IMR-90 (cell line): ENCODE data around the gene RIC8B. TPM values are rescaled to one million over a fixed set of nuclear protein-coding genes. Genes with fewer than 3 reads are reported as not detected.

ENCODE experiments used
- ATAC-seq: fragments of 200-7000 bp; cut with Tn5 transposase; 2 replicates; pipeline ENCODE4 v1.9.1; 2020; ENCODE audit warnings: low read depth, mild to moderate bottlenecking, moderate library complexity
- BruUV-seq: library from RNA; stranded (reverse); fragments of 400-500 nt; replicated peaks from 2 replicates; lab custom pipeline; 2021; lab: Mats Ljungman, UMichigan
- CTCF ChIA-PET: fragments of 300-600 bp; formaldehyde crosslinking; extraction: SDS; loops from one replicate; lab custom pipeline; 2021; ENCODE audit warnings: antibody characterized with exemption; lab: Yijun Ruan, JAX
- POLR2A ChIA-PET: fragments of 300-600 bp; sonication (Branson Sonifier 250); formaldehyde crosslinking; loops from one replicate; lab custom pipeline; 2022; ENCODE audit warnings: antibody characterized with exemption; ENCODE audit not compliant: unreplicated experiment; lab: Charles Lee
- DNase-seq: peaks from one replicate; pipeline ENCODE4 v3.0.0; 2013
- H2AFZ ChIP-seq: replicated peaks from 2 replicates; pipeline ENCODE3; 2013; ENCODE audit warnings: low read length, mild to moderate bottlenecking; ENCODE audit not compliant: poor library complexity
- H2AK5ac ChIP-seq: 2 replicates; pipeline ENCODE4 v1.6.1; 2013; ENCODE audit warnings: low read depth, low read length, inconsistent platforms
- H2AK9ac ChIP-seq: replicated peaks from 2 replicates; pipeline ENCODE3; 2013; ENCODE audit warnings: mild to moderate bottlenecking, low read depth, low read length, moderate library complexity; ENCODE audit not compliant: poor library complexity
- H2BK120ac ChIP-seq: 2 replicates; pipeline ENCODE4 v1.6.1; 2013; ENCODE audit warnings: low read depth, low read length, inconsistent platforms
- H2BK15ac ChIP-seq: 3 replicates; pipeline ENCODE4 v1.6.1; 2013; ENCODE audit warnings: low read depth, low read length, inconsistent platforms
- H2BK20ac ChIP-seq: 2 replicates; pipeline ENCODE4 v1.6.1; 2013; ENCODE audit warnings: low read depth, mild to moderate bottlenecking, inconsistent platforms, low read length, moderate library complexity
- H2BK5ac ChIP-seq: 2 replicates; pipeline ENCODE4 v1.6.1; 2013; ENCODE audit warnings: mild to moderate bottlenecking, low read depth, low read length, inconsistent platforms; ENCODE audit not compliant: poor library complexity, severe bottlenecking
- H3K14ac ChIP-seq: replicated peaks from 2 replicates; pipeline ENCODE4 v1.6.1; 2013; ENCODE audit warnings: low read depth, low read length, inconsistent platforms
- H3K18ac ChIP-seq: 2 replicates; pipeline ENCODE4 v1.6.1; 2013; ENCODE audit warnings: low read depth, low read length, control low read depth
- H3K23ac ChIP-seq: 2 replicates; pipeline ENCODE4 v1.6.1; 2013; ENCODE audit warnings: low read depth, low read length, inconsistent platforms
- H3K27ac ChIP-seq: 2 replicates; pipeline ENCODE4 v1.5.1; 2013; ENCODE audit warnings: mild to moderate bottlenecking, control low read depth, low read length; ENCODE audit not compliant: insufficient read depth
- H3K27me3 ChIP-seq: 2 replicates; pipeline ENCODE4 v1.6.1; 2013; ENCODE audit warnings: low read length; ENCODE audit not compliant: control insufficient read depth, insufficient read depth
- H3K36me3 ChIP-seq: 2 replicates; pipeline ENCODE4 v1.6.1; 2013; ENCODE audit warnings: low read length, mixed read lengths; ENCODE audit not compliant: control insufficient read depth, insufficient read depth
- H3K4ac ChIP-seq: 2 replicates; pipeline ENCODE4 v1.6.1; 2013; ENCODE audit warnings: low read depth, low read length, inconsistent platforms
- H3K4me1 ChIP-seq: 2 replicates; pipeline ENCODE4 v1.6.1; 2013; ENCODE audit warnings: low read length, mixed read lengths; ENCODE audit not compliant: control insufficient read depth, insufficient read depth
- H3K4me2 ChIP-seq: 2 replicates; pipeline ENCODE4 v1.6.1; 2013; ENCODE audit warnings: low read depth, mild to moderate bottlenecking, control low read depth, low read length, moderate library complexity
- H3K4me3 ChIP-seq: 2 replicates; pipeline ENCODE4 v1.5.1; 2013; ENCODE audit warnings: low read depth, mild to moderate bottlenecking, control low read depth, low read length, moderate library complexity; ENCODE audit not compliant: insufficient read depth
- H3K56ac ChIP-seq: 2 replicates; pipeline ENCODE4 v1.6.1; 2013; ENCODE audit warnings: low read length, inconsistent platforms; ENCODE audit not compliant: insufficient read depth; ENCODE audit errors: extremely low read depth
- H3K79me1 ChIP-seq, 2 experiments: 2 replicates each; pipeline ENCODE4 v1.6.1; 2013; ENCODE audit warnings: low read length in 2 of 2, inconsistent platforms in 1 of 2, low read depth in 1 of 2
- H3K9ac ChIP-seq: 2 replicates; pipeline ENCODE4 v1.6.1; 2013; ENCODE audit warnings: low read depth, low read length, control low read depth
- H3K9me1 ChIP-seq: 2 replicates; pipeline ENCODE4 v1.6.1; 2013; ENCODE audit warnings: low read length, inconsistent platforms; ENCODE audit not compliant: insufficient read depth
- H3K9me3 ChIP-seq: 2 replicates; pipeline ENCODE4 v1.6.1; 2013; ENCODE audit warnings: low read length; ENCODE audit not compliant: control insufficient read depth, insufficient read depth
- H4K20me1 ChIP-seq: 2 replicates; pipeline ENCODE4 v1.6.1; 2013; ENCODE audit warnings: low read length, inconsistent platforms; ENCODE audit not compliant: insufficient read depth
- H4K5ac ChIP-seq: 2 replicates; pipeline ENCODE4 v1.6.1; 2013; ENCODE audit warnings: mild to moderate bottlenecking, low read depth, low read length, control low read depth
- H4K8ac ChIP-seq, 2 experiments: 2 replicates each; pipeline ENCODE4 v1.6.1; 2013; ENCODE audit warnings: low read depth in 2 of 2, low read length in 2 of 2, control low read depth in 1 of 2, inconsistent platforms in 1 of 2
- H4K91ac ChIP-seq: 2 replicates; pipeline ENCODE4 v1.6.1; 2013; ENCODE audit warnings: low read depth, low read length, inconsistent platforms; ENCODE audit not compliant: insufficient read depth
- BHLHE40 ChIP-seq: fragments of 150-350 bp; IDR thresholded peaks from 2 replicates; pipeline ENCODE4 v1.6.1; 2016; ENCODE audit warnings: mild to moderate bottlenecking, low read depth, low read length
- CEBPB ChIP-seq: IDR thresholded peaks from 2 replicates; pipeline ENCODE4 v1.6.1; 2012; ENCODE audit warnings: low read depth, low read length, improper control_type of control experiment
- CHD1 ChIP-seq: IDR thresholded peaks from 2 replicates; pipeline ENCODE4 v1.6.1; 2012; ENCODE audit warnings: low read depth, low read length, improper control_type of control experiment
- CTCF ChIP-seq: conservative IDR thresholded peaks from 2 replicates; pipeline ENCODE4 v1.5.1; 2012; ENCODE audit warnings: mild to moderate bottlenecking, low read depth, low read length, improper control_type of control experiment
- ELK1 ChIP-seq: fragments of 150-350 bp; IDR thresholded peaks from 2 replicates; pipeline ENCODE4 v1.6.1; 2016; ENCODE audit warnings: low read depth, mild to moderate bottlenecking, low read length, moderate library complexity, borderline replicate concordance
- FOS ChIP-seq: fragments of 150-350 bp; IDR thresholded peaks from 2 replicates; pipeline ENCODE4 v1.6.1; 2016; ENCODE audit warnings: low read depth, low read length
- MAFK ChIP-seq: IDR thresholded peaks from 2 replicates; pipeline ENCODE4 v1.6.1; 2012; ENCODE audit warnings: low read depth, low read length, improper control_type of control experiment
- MAZ ChIP-seq: IDR thresholded peaks from 2 replicates; pipeline ENCODE4 v1.6.1; 2012; ENCODE audit warnings: low read depth, mild to moderate bottlenecking, low read length, improper control_type of control experiment, moderate library complexity, borderline replicate concordance
- MXI1 ChIP-seq: IDR thresholded peaks from 2 replicates; pipeline ENCODE4 v1.6.1; 2012; ENCODE audit warnings: low read depth, mild to moderate bottlenecking, low read length, moderate library complexity, borderline replicate concordance
- NFE2L2 ChIP-seq: fragments of 150-350 bp; IDR thresholded peaks from 2 replicates; pipeline ENCODE4 v1.6.1; 2016; ENCODE audit warnings: low read depth, mild to moderate bottlenecking, low read length
- POLR2A ChIP-seq: IDR thresholded peaks from 2 replicates; pipeline ENCODE4 v1.6.1; 2012; ENCODE audit warnings: mild to moderate bottlenecking, low read depth, low read length
- RAD21 ChIP-seq: IDR thresholded peaks from 2 replicates; pipeline ENCODE4 v1.6.1; 2012; ENCODE audit warnings: low read length, improper control_type of control experiment
- RFX5 ChIP-seq: IDR thresholded peaks from 2 replicates; pipeline ENCODE4 v1.8.0; 2012; ENCODE audit warnings: low read depth, mild to moderate bottlenecking, low read length, moderate library complexity
- SMC3 ChIP-seq: fragments of 150-350 bp; IDR thresholded peaks from 2 replicates; pipeline ENCODE4 v1.6.1; 2016; ENCODE audit warnings: low read depth, mild to moderate bottlenecking, antibody characterized with exemption, low read length, moderate library complexity
- USF2 ChIP-seq: fragments of 150-350 bp; IDR thresholded peaks from 2 replicates; pipeline ENCODE4 v1.6.1; 2017; ENCODE audit warnings: mild to moderate bottlenecking, antibody characterized with exemption, low read length, low read depth
- WGBS, 2 experiments: methylation state at CpG; one replicate each; pipeline versions ENCODE4 v1.1.5 to v1.1.7; 2013; ENCODE audit warnings: missing lambda C conversion rate in 2 of 2; ENCODE audit not compliant: insufficient read length in 1 of 2; ENCODE audit errors: extremely low coverage in 2 of 2; 5-methylcytosine and 5-hydroxymethylcytosine counted together
- dilution Hi-C: fragments of 300-500 bp; cut with HindIII; formaldehyde crosslinking; loops from one replicate; pipeline ENCODE4 v1.14.3; 2018; ENCODE audit warnings: low sequenced_read_pairs; ENCODE audit not compliant: unreplicated experiment
- in situ Hi-C: fragments of 300-500 bp; cut with MboI; formaldehyde crosslinking; loops from 3 replicates; pipeline ENCODE4 v1.14.3; 2019; ENCODE audit warnings: low sequenced_read_pairs, inconsistent platforms, mixed read lengths
- intact Hi-C: fragments of 100-400 bp; cut with micrococcal nuclease; formaldehyde crosslinking; loops from 2 replicates; pipeline ENCODE4 v1.10.0; 2022
- polyA plus RNA-seq, 3 experiments: library from polyadenylated mRNA; depleted of rRNA; stranded (reverse); fragments of >200 nt; gene quantifications; 2 replicates each; pipeline ENCODE4 v1.2.3, GENCODE V29; 2012; ENCODE audit warnings: low replicate concordance in 1 of 3
- total RNA-seq: library from RNA; depleted of rRNA; stranded (reverse); fragments of >200 nt; gene quantifications from 2 replicates; pipeline ENCODE4 v1.2.3, GENCODE V29; 2012

RIC8B gene
- total and polyA plus RNA-seq, 2 of the 4 experiments (the other 2 are of a cell fraction), result 5.5 to 19.5 TPM

- H2AFZ ChIP-seq, result no peak overlapping the region
- H3K4me2 ChIP-seq, result no peak overlapping the region
- intact Hi-C loops (no loop called here), dilution Hi-C loops (no loop called here), in situ Hi-C loops (no loop called here)
- H4K20me1 ChIP-seq, result no peaks in the 10 kb centered on the region
- DNase-seq (no peak), ATAC-seq (no peak)
- H3K4me3 ChIP-seq, result no peak overlapping the region
- no peak overlapping the region for H4K5ac ChIP-seq
- no peak overlapping the region for H2BK15ac ChIP-seq
- ChIA-PET POLR2A (no interaction called here), CTCF (no interaction called here)
- H3K56ac ChIP-seq, result no peak overlapping the region
- no peak overlapping the region for H3K14ac ChIP-seq
- no peak overlapping the region for H2AK5ac ChIP-seq
- H3K23ac ChIP-seq, result no peak overlapping the region
- no peak overlapping the region for H4K8ac ChIP-seq
- H3K9me3 ChIP-seq, result no peaks in the 10 kb centered on the region
- no peaks in the 10 kb centered on the region for H3K36me3 ChIP-seq
- peaks cover 2% of the 10 kb centered on the region; the same call in 1 of the 2 replicates for H3K27me3 ChIP-seq
- no peak overlapping the region for H2AK9ac ChIP-seq
- no peak overlapping the region for H2BK20ac ChIP-seq
- no peaks in the 10 kb centered on the region for H3K4me1 ChIP-seq
- H3K27ac ChIP-seq, result no peak overlapping the region
- no peak overlapping the region for H3K18ac ChIP-seq
- no CpG with 5 or more reads among the region's 1 CpG for WGBS, 2 experiments
- H4K91ac ChIP-seq, result no peak overlapping the region
- TF ChIP-seq MAFK (no peak), NFE2L2 (no peak), MAZ (no peak), MXI1 (no peak), BHLHE40 (no peak), ELK1 (no peak), CEBPB (no peak), USF2 (no peak), FOS (no peak), POLR2A (no peak), CHD1 (no peak), SMC3 (no peak), RAD21 (no peak), RFX5 (no peak), CTCF (no peak)
- H3K4ac ChIP-seq, result no peak overlapping the region
- no peaks in the 10 kb centered on the region for H3K9me1 ChIP-seq
- H2BK5ac ChIP-seq, result no peak overlapping the region
- no peaks in the 10 kb centered on the region for H3K79me1 ChIP-seq
- BruUV-seq, result no TSS peak
- H2BK120ac ChIP-seq, result no peak overlapping the region
- H3K9ac ChIP-seq, result no peak overlapping the region
Measured at GRCh38 chr12:106754331-106754730, 20.2 kb upstream of the RIC8B start.
